T-cell (primary cell): ENCODE measurements around the gene DEFB124. TPM values are rescaled to one million over a fixed set of nuclear protein-coding genes. Genes with fewer than 3 reads are reported as not detected.
"Not testable (repeated sequence)": the region's sequence is repeated elsewhere in the genome, so short reads cannot be mapped to it uniquely, and the experiment has no call there.

Experiments
- ATAC-seq, 4 experiments: fragments of 200-7000 bp in 3 of 4; fragments of 150-1000 bp in 1 of 4; cut with Tn5 transposase; replicated peaks in 1 of 4; 1 replicate in 3 of 4; 2 replicates in 1 of 4; pipeline ENCODE4 v1.10.0; 2021; ENCODE audit warnings: moderate library complexity in 3 of 4, mild to moderate bottlenecking in 2 of 4, moderate number of reproducible peaks in 1 of 4
- CTCF ChIA-PET, 2 donors: fragments of 300-600 bp; sonication (Branson Sonifier 250); formaldehyde crosslinking; loops; one replicate each; lab custom pipeline; 2022; ENCODE audit warnings: antibody characterized with exemption in 2 of 2; lab: Charles Lee
- POLR2A ChIA-PET, 2 donors: fragments of 300-600 bp; sonication (Branson Sonifier 250); formaldehyde crosslinking; loops; one replicate each; lab custom pipeline; 2022; ENCODE audit warnings: antibody characterized with exemption in 2 of 2; lab: Charles Lee
- DNase-seq, 35 experiments: peaks; one replicate each; pipeline versions ENCODE4 v3.0.0 to v3.0.0-alpha.2; 2013 to 2023
- H3K27ac ChIP-seq: one replicate; pipeline ENCODE4 v1.5.1; 2013; ENCODE audit warnings: low read length
- H3K27me3 ChIP-seq, 2 experiments: replicated peaks in 1 of 2; 1 replicate in 1 of 2; 2 replicates in 1 of 2; pipeline versions ENCODE4 v1.6.1 to v1.7.0; 2013; ENCODE audit warnings: low read length in 1 of 2, mixed read lengths in 1 of 2; ENCODE audit not compliant: control insufficient read depth in 2 of 2, insufficient read depth in 2 of 2; ENCODE audit errors: extremely low read depth in 1 of 2
- H3K36me3 ChIP-seq, 2 donors: 1 replicate in 1 of 2; 2 replicates in 1 of 2; pipeline versions ENCODE4 v1.6.1 to v1.7.0; 2013; ENCODE audit warnings: low read length in 1 of 2; ENCODE audit not compliant: control insufficient read depth in 2 of 2, insufficient read depth in 1 of 2; ENCODE audit errors: extremely low read depth in 1 of 2
- H3K4me1 ChIP-seq, 2 experiments: 1 replicate in 1 of 2; 2 replicates in 1 of 2; pipeline versions ENCODE4 v1.6.1 to v1.7.0; 2013; ENCODE audit warnings: low read length in 2 of 2, mixed read lengths in 1 of 2; ENCODE audit not compliant: insufficient read depth in 2 of 2, control insufficient read depth in 1 of 2; ENCODE audit errors: extremely low read depth in 1 of 2
- H3K4me3 ChIP-seq, 2 donors: 1 replicate in 1 of 2; 2 replicates in 1 of 2; pipeline versions ENCODE4 v1.5.1 to v1.7.0; 2013; ENCODE audit warnings: mild to moderate bottlenecking in 2 of 2, low read length in 1 of 2, moderate library complexity in 1 of 2; ENCODE audit not compliant: control insufficient read depth in 1 of 2; ENCODE audit errors: extremely low read depth in 1 of 2
- H3K9me3 ChIP-seq: 2 replicates; pipeline ENCODE4 v1.7.0; 2013
- H3K27ac Mint-ChIP-seq, 2 donors: one replicate each; pipeline ENCODE4 v1.8.0; 2020 to 2021; ENCODE audit warnings: mild to moderate bottlenecking in 2 of 2, mixed read lengths in 2 of 2
- H3K27me3 Mint-ChIP-seq, 2 donors: one replicate each; pipeline ENCODE4 v1.8.0; 2021 to 2022; ENCODE audit warnings: mixed read lengths in 2 of 2
- H3K36me3 Mint-ChIP-seq: one replicate; pipeline ENCODE4 v1.8.0; 2021; ENCODE audit warnings: mixed read lengths
- H3K4me1 Mint-ChIP-seq, 3 donors: one replicate each; pipeline ENCODE4 v1.8.0; 2020 to 2022; ENCODE audit warnings: mixed read lengths in 3 of 3, mild to moderate bottlenecking in 1 of 3
- H3K4me3 Mint-ChIP-seq, 3 donors: one replicate each; pipeline ENCODE4 v1.8.0; 2020 to 2022; ENCODE audit warnings: mild to moderate bottlenecking in 3 of 3, mixed read lengths in 3 of 3, moderate library complexity in 3 of 3
- H3K9me3 Mint-ChIP-seq, 3 donors: one replicate each; pipeline ENCODE4 v1.8.0; 2020 to 2022; ENCODE audit warnings: mixed read lengths in 3 of 3
- WGBS: methylation state at CpG from one replicate; pipeline ENCODE4 v1.1.5; 2013; ENCODE audit warnings: missing lambda C conversion rate; ENCODE audit not compliant: insufficient coverage; 5-methylcytosine and 5-hydroxymethylcytosine counted together
- total RNA-seq, 35 experiments: library from RNA in 6 of 35; stranded (reverse) in 6 of 35; fragments of 120-200 nt in 1 of 35; gene quantifications; one replicate each; pipeline versions ENCODE4 v1.2.1 to v1.2.4 and lab custom pipeline; 2013 to 2026

DEFB124 gene
- total RNA-seq, 5 donors from 2014 or later (not counting 1 experiment from before 2014, with no cell fraction given), result not detected

- ATAC-seq (no peak), DNase-seq (no peak)
- peaks cover 0 to 8% of the 10 kb centered on the region in 2 experiments for H3K4me1 ChIP-seq
- peaks cover 43 to 46% of the 10 kb centered on the region in 2 donors for H3K27me3 Mint-ChIP-seq
- no peaks in the 10 kb centered on the region for H3K36me3 ChIP-seq
- H3K9me3 ChIP-seq, result no peaks in the 10 kb centered on the region
- H3K4me3 Mint-ChIP-seq, result no peak overlapping the region
- peaks cover 0 to 4% (median 0%) of the 10 kb centered on the region in 3 donors for H3K9me3 Mint-ChIP-seq
- peaks cover 7 to 34% of the 10 kb centered on the region in 2 experiments for H3K27me3 ChIP-seq
- no peak overlapping the region for H3K27ac ChIP-seq
- POLR2A ChIA-PET, result no interaction called here
- no peak overlapping the region for H3K4me3 ChIP-seq
- H3K4me1 Mint-ChIP-seq, result peaks cover 6 to 12% (median 7%) of the 10 kb centered on the region in 3 donors
- CTCF ChIA-PET, result no interaction called here
- H3K36me3 Mint-ChIP-seq, result no peaks in the 10 kb centered on the region
- 65% methylated on average over 2 of the region's 8 CpGs for WGBS
- no peak overlapping the region for H3K27ac Mint-ChIP-seq
Observed at GRCh38 chr20:31472395-31473330, 2.3 kb downstream of the DEFB124 start.

- ATAC-seq, POLR2A ChIA-PET, H3K36me3 Mint-ChIP-seq, H3K4me3 ChIP-seq, H3K27ac Mint-ChIP-seq, H3K4me3 Mint-ChIP-seq, H3K36me3 ChIP-seq, CTCF ChIA-PET, DNase-seq, H3K4me1 ChIP-seq, H3K9me3 ChIP-seq, H3K27ac ChIP-seq, H3K9me3 Mint-ChIP-seq: not testable (repeated sequence)
- Mint-ChIP-seq H3K4me1 (peaks cover 6 to 12% (median 7%) of the 10 kb centered on the region in 3 donors), H3K27me3 (peaks cover 29 to 34% of the 10 kb centered on the region in 2 donors)
- H3K27me3 ChIP-seq, result peaks cover 7 to 22% of the 10 kb centered on the region in 2 experiments
- no CpG with 5 or more reads among the region's 33 CpGs for WGBS
Observed at GRCh38 chr20:31470946-31471345, 4.0 kb downstream of the DEFB124 start.

- no CpG with 5 or more reads among the region's 1 CpG for WGBS
- no peak overlapping the region for H3K27ac Mint-ChIP-seq
Observed at GRCh38 chr20:31454361-31454760, 20.6 kb downstream of the DEFB124 start.

GRCh38 chr20:31452575-31452974 lies 22.4 kb downstream of the DEFB124 start:
- H3K4me3 Mint-ChIP-seq, result no peak overlapping the region
- ATAC-seq, result no peak
- no CpG with 5 or more reads among the region's 2 CpGs for WGBS

More at GRCh38 chr20:31454361-31454760, 20.6 kb downstream of the DEFB124 start:
- H3K27me3 Mint-ChIP-seq, result peaks cover 15 to 21% of the 10 kb centered on the region in 2 donors
- Histone ChIP-seq H3K4me3 (no peak overlapping the region), H3K36me3 (no peaks in the 10 kb centered on the region), H3K4me1 (no peaks in the 10 kb centered on the region), H3K27me3 (peaks cover under 1 to 24% of the 10 kb centered on the region in 2 experiments), H3K9me3 (no peaks in the 10 kb centered on the region), H3K27ac (no peak overlapping the region)
- DNase-seq, result no peak
- H3K4me3 Mint-ChIP-seq, result no peak overlapping the region
- no peaks in the 10 kb centered on the region for H3K9me3 Mint-ChIP-seq
- no peaks in the 10 kb centered on the region for H3K36me3 Mint-ChIP-seq
- no peaks in the 10 kb centered on the region for H3K4me1 Mint-ChIP-seq
- no peak for ATAC-seq
- ChIA-PET POLR2A (no interaction called here), CTCF (no interaction called here)

GRCh38 chr20:31449511-31450414 lies 25.2 kb downstream of the DEFB124 start:
- Mint-ChIP-seq H3K27ac (no peak overlapping the region), H3K4me3 (no peak overlapping the region), H3K27me3 (peaks cover 17 to 18% of the 10 kb centered on the region in 2 donors), H3K9me3 (no peaks in the 10 kb centered on the region), H3K4me1 (no peaks in the 10 kb centered on the region), H3K36me3 (no peaks in the 10 kb centered on the region)
- Histone ChIP-seq H3K27me3 (peaks cover 3 to 4% of the 10 kb centered on the region in 2 experiments), H3K4me3 (no peak overlapping the region), H3K9me3 (no peaks in the 10 kb centered on the region), H3K27ac (no peak overlapping the region), H3K36me3 (no peaks in the 10 kb centered on the region), H3K4me1 (no peaks in the 10 kb centered on the region)
- ATAC-seq (no peak), DNase-seq (no peak)
- POLR2A ChIA-PET, result interaction anchor here in 1 of 2 donors (0.6 kb wide), 1 partner anchor 9 kb away, joined by 4 read pairs; no protein-coding TSS in a partner anchor
- CTCF ChIA-PET, result no interaction called here
- WGBS, result 80% methylated on average over 1 of the region's 8 CpGs

More at GRCh38 chr20:31452575-31452974, 22.4 kb downstream of the DEFB124 start:
- Histone ChIP-seq H3K27ac (no peak overlapping the region), H3K27me3 (peaks cover 3 to 15% of the 10 kb centered on the region in 2 experiments), H3K4me1 (no peaks in the 10 kb centered on the region), H3K4me3 (no peak overlapping the region), H3K9me3 (no peaks in the 10 kb centered on the region), H3K36me3 (no peaks in the 10 kb centered on the region)
- Mint-ChIP-seq H3K27ac (no peak overlapping the region), H3K4me1 (no peaks in the 10 kb centered on the region), H3K27me3 (peaks cover 19 to 20% of the 10 kb centered on the region in 2 donors), H3K9me3 (no peaks in the 10 kb centered on the region), H3K36me3 (no peaks in the 10 kb centered on the region)
- no peak for DNase-seq
- CTCF ChIA-PET, result no interaction called here
- POLR2A ChIA-PET, result no interaction called here
